MM.1S (cell line): ENCODE results near the gene UNC13C.

Source experiments
- DNase-seq: peaks from one replicate; pipeline ENCODE4 v3.0.0-alpha.2; 2015
- H2AFZ ChIP-seq: fragments of 300-600 bp; sonication (generic); 2 replicates; pipeline ENCODE4 v1.6.0; 2016; ENCODE audit warnings: antibody characterized with exemption, low read length
- H3F3A ChIP-seq: fragments of 300-600 bp; sonication (generic); 2 replicates; pipeline ENCODE4 v1.6.1; 2016; ENCODE audit warnings: mild to moderate bottlenecking, antibody characterized with exemption, low read length, moderate library complexity, mixed read lengths; ENCODE audit not compliant: insufficient read depth
- H3K27ac ChIP-seq: fragments of 300-600 bp; sonication (generic); 2 replicates; pipeline ENCODE4 v1.5.1; 2016; ENCODE audit warnings: mild to moderate bottlenecking, low read length
- H3K27me3 ChIP-seq: fragments of 300-600 bp; sonication (generic); replicated peaks from 2 replicates; pipeline ENCODE4 v1.6.0; 2016; ENCODE audit warnings: low read length; ENCODE audit not compliant: insufficient read depth
- H3K36me3 ChIP-seq: fragments of 300-600 bp; sonication (generic); replicated peaks from 2 replicates; pipeline ENCODE4 v1.6.1; 2016; ENCODE audit warnings: mild to moderate bottlenecking, low read length, mixed read lengths; ENCODE audit not compliant: insufficient read depth
- H3K4me1 ChIP-seq: fragments of 300-600 bp; sonication (generic); 2 replicates; pipeline ENCODE4 v1.6.1; 2016; ENCODE audit warnings: low read length, mixed read lengths
- H3K4me2 ChIP-seq: fragments of 300-600 bp; sonication (generic); 2 replicates; pipeline ENCODE4 v1.6.0; 2016; ENCODE audit warnings: low read depth, low read length
- H3K4me3 ChIP-seq: fragments of 300-600 bp; sonication (generic); 2 replicates; pipeline ENCODE4 v1.5.1; 2016; ENCODE audit warnings: low read length, mixed read lengths
- H3K79me2 ChIP-seq: fragments of 300-600 bp; sonication (generic); 2 replicates; pipeline ENCODE4 v1.6.1; 2016; ENCODE audit warnings: mixed run types, low read length, mixed read lengths
- H3K9ac ChIP-seq: fragments of 300-600 bp; sonication (generic); 2 replicates; pipeline ENCODE4 v1.6.1; 2016; ENCODE audit warnings: low read length, mixed read lengths
- H3K9me2 ChIP-seq: fragments of 300-600 bp; sonication (generic); replicated peaks from 2 replicates; pipeline ENCODE4 v1.6.1; 2016; ENCODE audit warnings: mild to moderate bottlenecking, low read length, mixed read lengths; ENCODE audit not compliant: insufficient read depth
- H3K9me3 ChIP-seq: fragments of 300-600 bp; sonication (generic); replicated peaks from 2 replicates; pipeline ENCODE4 v1.6.1; 2016; ENCODE audit warnings: mild to moderate bottlenecking, low read length, mixed read lengths; ENCODE audit not compliant: insufficient read depth
- H4K20me1 ChIP-seq: fragments of 300-600 bp; sonication (generic); 2 replicates; pipeline ENCODE4 v1.6.1; 2016; ENCODE audit warnings: mild to moderate bottlenecking, low read length, moderate library complexity, mixed read lengths; ENCODE audit not compliant: insufficient read depth
- EZH2 ChIP-seq: fragments of 300-600 bp; sonication (generic); optimal IDR thresholded peaks from 2 replicates; pipeline ENCODE3; 2017; ENCODE audit warnings: low read depth, mild to moderate bottlenecking, antibody characterized with exemption, low read length, mixed read lengths
- EZH2phosphoT487 ChIP-seq: fragments of 300-600 bp; sonication (generic); IDR thresholded peaks from 2 replicates; pipeline ENCODE4 v1.6.1; 2018; ENCODE audit warnings: antibody characterized with exemption, low read length
- TF ChIP-seq, protein P1 (sequence below): fragments of 300-600 bp; sonication (generic); IDR thresholded peaks from 2 replicates; pipeline ENCODE4 v1.5.1; 2016; ENCODE audit warnings: antibody characterized with exemption, low read length, mixed read lengths

The UNC13C gene

DNA sequence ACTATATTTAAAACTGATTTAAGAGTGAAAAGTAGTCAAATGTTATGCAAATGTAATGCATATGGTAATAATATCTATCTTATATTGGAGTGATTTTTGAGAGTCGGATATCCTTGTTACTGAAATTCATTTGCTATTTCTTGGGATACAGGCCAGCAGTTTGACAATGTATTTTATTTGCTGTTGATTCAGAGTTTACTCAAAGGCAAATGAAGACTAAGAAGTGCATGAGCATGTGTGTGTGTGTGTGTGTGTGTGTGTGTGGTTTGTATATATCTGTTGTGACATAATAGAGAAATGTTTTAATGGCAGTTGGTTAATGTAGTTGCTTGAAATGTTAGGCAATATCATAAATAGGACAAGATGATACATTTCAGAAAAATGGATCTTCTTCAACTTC, 39.0 kb downstream of the UNC13C start:
- H3K36me3 ChIP-seq: no peaks in the 10 kb centered on the region
- H3K27ac ChIP-seq: no peak overlapping the region
- no peaks in the 10 kb centered on the region for H3K9me3 ChIP-seq
- DNase-seq: no peak
- H3K27me3 ChIP-seq: no peaks in the 10 kb centered on the region
- H3K79me2 ChIP-seq: no peaks in the 10 kb centered on the region
- TF ChIP-seq EZH2: no peak
- H3K9me2 ChIP-seq: no peaks in the 10 kb centered on the region
- H3K4me3 ChIP-seq: no peak overlapping the region
- no peaks in the 10 kb centered on the region for H4K20me1 ChIP-seq
- H3K4me1 ChIP-seq: no peaks in the 10 kb centered on the region
- H3K4me2 ChIP-seq: no peak overlapping the region
- H3K9ac ChIP-seq: no peak overlapping the region
- H3F3A ChIP-seq: no peaks in the 10 kb centered on the region
- no peak overlapping the region for H2AFZ ChIP-seq

DNA sequence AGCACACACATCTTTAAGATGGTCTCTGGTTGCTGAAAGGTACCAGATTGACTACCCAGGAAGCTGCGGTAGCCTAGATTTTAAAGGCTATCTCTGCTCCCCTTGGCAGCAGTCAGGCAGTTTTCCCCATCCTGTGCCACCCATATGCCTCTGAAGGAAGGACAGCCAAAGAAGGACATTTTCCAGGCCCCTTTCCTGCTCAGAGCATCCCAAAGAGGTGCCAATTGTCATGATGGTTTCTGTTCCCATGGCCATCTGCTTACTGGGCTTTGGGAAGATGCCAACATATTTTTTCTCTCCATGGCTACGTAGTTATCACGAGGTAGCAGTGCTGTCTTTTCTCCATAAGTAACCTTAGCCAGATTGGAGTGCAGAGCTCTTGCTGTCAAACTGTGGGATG, 39.7 kb downstream of the UNC13C start:
- Histone ChIP-seq H3K79me2 (no peaks in the 10 kb centered on the region), H3K9ac (no peak overlapping the region), H3K4me3 (no peak overlapping the region), H3K4me2 (no peak overlapping the region), H3K27me3 (no peaks in the 10 kb centered on the region), H3K36me3 (no peaks in the 10 kb centered on the region), H3K27ac (no peak overlapping the region), H2AFZ (no peak overlapping the region), H3K9me3 (no peaks in the 10 kb centered on the region), H3F3A (no peaks in the 10 kb centered on the region), H3K9me2 (no peaks in the 10 kb centered on the region), H3K4me1 (no peaks in the 10 kb centered on the region), H4K20me1 (no peaks in the 10 kb centered on the region)
- no peak for DNase-seq
- TF ChIP-seq EZH2 (no peak), EZH2phosphoT487 (no peak)
- TF ChIP-seq, protein P1, sequence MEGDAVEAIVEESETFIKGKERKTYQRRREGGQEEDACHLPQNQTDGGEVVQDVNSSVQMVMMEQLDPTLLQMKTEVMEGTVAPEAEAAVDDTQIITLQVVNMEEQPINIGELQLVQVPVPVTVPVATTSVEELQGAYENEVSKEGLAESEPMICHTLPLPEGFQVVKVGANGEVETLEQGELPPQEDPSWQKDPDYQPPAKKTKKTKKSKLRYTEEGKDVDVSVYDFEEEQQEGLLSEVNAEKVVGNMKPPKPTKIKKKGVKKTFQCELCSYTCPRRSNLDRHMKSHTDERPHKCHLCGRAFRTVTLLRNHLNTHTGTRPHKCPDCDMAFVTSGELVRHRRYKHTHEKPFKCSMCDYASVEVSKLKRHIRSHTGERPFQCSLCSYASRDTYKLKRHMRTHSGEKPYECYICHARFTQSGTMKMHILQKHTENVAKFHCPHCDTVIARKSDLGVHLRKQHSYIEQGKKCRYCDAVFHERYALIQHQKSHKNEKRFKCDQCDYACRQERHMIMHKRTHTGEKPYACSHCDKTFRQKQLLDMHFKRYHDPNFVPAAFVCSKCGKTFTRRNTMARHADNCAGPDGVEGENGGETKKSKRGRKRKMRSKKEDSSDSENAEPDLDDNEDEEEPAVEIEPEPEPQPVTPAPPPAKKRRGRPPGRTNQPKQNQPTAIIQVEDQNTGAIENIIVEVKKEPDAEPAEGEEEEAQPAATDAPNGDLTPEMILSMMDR: no peak

DNA sequence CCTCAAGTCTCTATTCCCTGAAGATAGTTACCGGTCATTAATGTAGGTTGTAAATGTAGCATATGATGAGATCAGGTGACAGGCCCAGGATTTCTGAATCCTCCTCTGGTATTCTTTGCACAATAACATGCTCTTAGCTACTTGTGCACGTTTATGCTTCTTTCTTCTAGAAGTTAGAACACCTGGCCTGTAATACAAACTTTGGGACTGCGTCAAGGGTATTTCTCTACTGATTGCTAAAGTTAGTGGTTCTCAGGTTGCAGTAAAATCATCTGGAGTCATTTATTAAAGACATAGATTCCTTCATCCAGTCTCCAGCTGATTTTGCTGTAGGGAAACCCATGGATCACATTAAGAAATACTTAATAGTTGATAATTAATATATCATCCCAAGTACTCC, 48.0 kb downstream of the UNC13C start:
- no peaks in the 10 kb centered on the region for H3K4me1 ChIP-seq
- H3K36me3 ChIP-seq: no peaks in the 10 kb centered on the region
- H3K4me2 ChIP-seq: no peak overlapping the region
- no peak overlapping the region for H3K27ac ChIP-seq
- no peak for DNase-seq
- H4K20me1 ChIP-seq: no peaks in the 10 kb centered on the region
- no peaks in the 10 kb centered on the region for H3K9me2 ChIP-seq
- TF ChIP-seq EZH2phosphoT487: no peak
- TF ChIP-seq, protein P1: no peak
- no peak for TF ChIP-seq EZH2
- H3F3A ChIP-seq: no peaks in the 10 kb centered on the region
- no peaks in the 10 kb centered on the region for H3K9me3 ChIP-seq
- H2AFZ ChIP-seq: no peak overlapping the region
- H3K27me3 ChIP-seq: no peaks in the 10 kb centered on the region
- H3K4me3 ChIP-seq: no peak overlapping the region
- H3K9ac ChIP-seq: no peak overlapping the region
- H3K79me2 ChIP-seq: no peaks in the 10 kb centered on the region

DNA sequence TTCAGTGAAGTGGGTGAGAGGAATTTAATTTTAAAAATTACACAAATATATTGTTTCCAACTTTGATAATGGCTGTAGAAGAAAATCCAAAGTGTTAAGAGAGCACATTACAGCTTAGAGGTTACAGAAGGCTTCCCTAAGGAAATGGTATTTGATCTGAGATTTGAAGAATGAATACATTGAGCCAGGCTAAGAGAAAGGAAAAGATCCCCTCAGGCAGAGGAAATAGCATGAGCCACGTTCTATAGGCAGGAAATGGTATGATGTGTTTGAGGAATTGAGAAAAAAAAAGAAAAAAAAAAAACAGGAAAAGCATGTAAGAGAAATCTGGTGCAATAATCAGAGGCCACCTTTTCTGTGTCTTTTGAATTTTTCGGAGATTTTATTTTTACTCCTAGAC, 48.6 kb downstream of the UNC13C start:
- no peak overlapping the region for H2AFZ ChIP-seq
- no peak overlapping the region for H3K4me2 ChIP-seq
- no peak overlapping the region for H3K4me3 ChIP-seq
- TF ChIP-seq EZH2 (no peak), EZH2phosphoT487 (no peak)
- TF ChIP-seq, protein P1: no peak
- no peaks in the 10 kb centered on the region for H3K79me2 ChIP-seq
- no peaks in the 10 kb centered on the region for H3F3A ChIP-seq
- DNase-seq: no peak
- no peaks in the 10 kb centered on the region for H4K20me1 ChIP-seq
- no peak overlapping the region for H3K9ac ChIP-seq
- no peaks in the 10 kb centered on the region for H3K9me2 ChIP-seq
- no peaks in the 10 kb centered on the region for H3K36me3 ChIP-seq
- H3K27me3 ChIP-seq: no peaks in the 10 kb centered on the region
- H3K9me3 ChIP-seq: no peaks in the 10 kb centered on the region
- H3K27ac ChIP-seq: no peak overlapping the region
- H3K4me1 ChIP-seq: no peaks in the 10 kb centered on the region
